ENCODE results near the gene USP34. TPM values are rescaled to one million over a fixed set of nuclear protein-coding genes. Genes with fewer than 3 reads are reported as not detected.

USP34 gene
- total RNA-seq, 1 donor from 2014 or later = 157 TPM

DNA sequence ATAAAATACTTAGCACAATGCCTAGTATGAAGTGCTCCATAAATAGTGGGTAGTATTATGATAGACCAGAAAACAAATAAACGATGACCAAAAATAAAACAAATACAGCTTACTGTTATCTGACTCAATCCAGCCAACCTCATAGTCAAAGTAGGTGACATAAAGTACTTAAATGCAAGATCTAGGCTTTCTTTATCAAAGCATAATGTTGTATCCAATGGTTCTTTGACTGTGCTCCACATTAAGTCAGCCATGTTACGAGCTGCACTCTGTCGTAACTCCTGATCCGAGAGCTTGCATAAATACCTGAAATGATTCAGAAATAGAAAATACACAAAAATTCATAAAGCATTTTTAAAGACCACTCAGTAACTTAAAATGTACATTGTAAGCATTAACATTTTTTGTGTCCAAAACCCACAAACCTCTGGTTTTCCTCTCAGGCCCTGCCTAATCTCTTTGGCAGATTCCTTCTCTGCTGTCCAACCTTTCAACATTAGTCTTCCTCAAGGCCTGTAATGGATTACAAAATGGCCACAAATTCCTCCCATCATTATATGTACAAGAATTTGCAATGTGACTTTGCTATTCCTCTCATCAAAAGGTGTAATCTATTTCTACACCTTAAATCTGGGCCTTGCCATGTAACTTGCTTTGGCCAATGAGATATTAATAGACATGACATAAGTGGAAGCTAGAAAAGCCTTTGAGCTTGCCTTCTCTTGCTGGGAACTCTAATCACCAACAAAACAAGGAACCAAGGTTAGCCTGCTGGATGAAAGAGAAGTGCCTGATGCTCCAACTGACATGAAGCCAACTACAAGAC lies 90.6 kb downstream of the USP34 start:
- Mint-ChIP-seq H3K4me1 (no peaks in the 10 kb centered on the region), H3K9me3 (peaks cover 6% of the 10 kb centered on the region), H3K27me3 (ENCODE audit: low read depth) (no peaks in the 10 kb centered on the region), H3K4me3 (no peak overlapping the region), H3K27ac (peak overlapping the region; percentile 4), H3K36me3 (peaks cover 61% of the 10 kb centered on the region)
- DNase-seq (ENCODE audit: low spot score in 2 of 2, unreplicated experiment in 2 of 2) = no peak
- TF ChIP-seq, protein P1, sequence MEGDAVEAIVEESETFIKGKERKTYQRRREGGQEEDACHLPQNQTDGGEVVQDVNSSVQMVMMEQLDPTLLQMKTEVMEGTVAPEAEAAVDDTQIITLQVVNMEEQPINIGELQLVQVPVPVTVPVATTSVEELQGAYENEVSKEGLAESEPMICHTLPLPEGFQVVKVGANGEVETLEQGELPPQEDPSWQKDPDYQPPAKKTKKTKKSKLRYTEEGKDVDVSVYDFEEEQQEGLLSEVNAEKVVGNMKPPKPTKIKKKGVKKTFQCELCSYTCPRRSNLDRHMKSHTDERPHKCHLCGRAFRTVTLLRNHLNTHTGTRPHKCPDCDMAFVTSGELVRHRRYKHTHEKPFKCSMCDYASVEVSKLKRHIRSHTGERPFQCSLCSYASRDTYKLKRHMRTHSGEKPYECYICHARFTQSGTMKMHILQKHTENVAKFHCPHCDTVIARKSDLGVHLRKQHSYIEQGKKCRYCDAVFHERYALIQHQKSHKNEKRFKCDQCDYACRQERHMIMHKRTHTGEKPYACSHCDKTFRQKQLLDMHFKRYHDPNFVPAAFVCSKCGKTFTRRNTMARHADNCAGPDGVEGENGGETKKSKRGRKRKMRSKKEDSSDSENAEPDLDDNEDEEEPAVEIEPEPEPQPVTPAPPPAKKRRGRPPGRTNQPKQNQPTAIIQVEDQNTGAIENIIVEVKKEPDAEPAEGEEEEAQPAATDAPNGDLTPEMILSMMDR (IDR thresholded peaks at IDR 0.05; ENCODE audit: unreplicated experiment) = no peak

DNA sequence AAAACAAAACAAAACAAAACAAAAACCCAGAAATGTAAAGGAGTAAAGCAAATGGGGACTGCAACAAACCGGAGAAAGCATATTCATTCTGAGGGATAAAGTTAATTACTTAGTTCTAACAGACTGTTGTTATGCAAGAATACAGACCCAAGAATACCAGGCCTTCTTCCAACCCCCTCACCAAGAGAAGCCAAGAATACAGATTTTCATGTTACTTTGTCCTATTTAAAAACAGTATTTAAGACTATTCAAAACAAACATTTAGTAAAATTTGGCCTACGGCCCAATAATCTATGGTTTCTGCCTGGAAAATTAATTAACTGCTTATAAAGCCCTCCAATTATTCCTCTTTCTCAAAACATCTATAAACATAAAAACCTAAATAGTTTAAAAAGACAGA lies 91.4 kb downstream of the USP34 start:
- Mint-ChIP-seq H3K4me3 (no peak overlapping the region), H3K27ac (peak overlapping the region; percentile 41), H3K36me3 (peaks cover 64% of the 10 kb centered on the region)

DNA sequence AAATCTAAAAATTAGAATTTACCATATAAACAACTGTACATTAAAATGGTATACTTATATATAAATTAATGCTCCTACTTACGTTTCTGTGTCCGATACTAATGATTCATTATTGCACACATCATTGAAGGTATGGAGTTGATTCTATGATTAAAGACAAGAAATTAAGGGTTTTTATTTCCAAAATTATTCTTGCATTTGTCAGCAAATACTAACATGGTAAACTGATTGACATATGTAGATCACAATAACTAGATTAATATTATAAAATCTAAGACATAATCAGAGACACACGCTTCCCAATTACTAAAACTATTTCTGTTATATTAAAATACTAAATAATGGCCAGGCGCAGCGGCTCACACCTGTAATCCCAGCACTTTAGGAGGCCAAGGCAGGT lies 92.6 kb downstream of the USP34 start:
- Mint-ChIP-seq H3K36me3 (peaks cover 73% of the 10 kb centered on the region), H3K27me3 (ENCODE audit: low read depth) (no peaks in the 10 kb centered on the region), H3K9me3 (peaks cover 6% of the 10 kb centered on the region), H3K4me3 (no peak overlapping the region), H3K27ac (no peak overlapping the region), H3K4me1 (no peaks in the 10 kb centered on the region)
- TF ChIP-seq, protein P1 (IDR thresholded peaks at IDR 0.05; ENCODE audit: unreplicated experiment) = no peak
- no peak for DNase-seq (ENCODE audit: low spot score in 2 of 2, unreplicated experiment in 2 of 2)

More for the DNA sequence above, 91.4 kb downstream of the USP34 start:
- TF ChIP-seq, protein P1 (IDR thresholded peaks at IDR 0.05; ENCODE audit: unreplicated experiment) = no peak
- Mint-ChIP-seq H3K4me1 (no peaks in the 10 kb centered on the region), H3K9me3 (peaks cover 6% of the 10 kb centered on the region), H3K27me3 (ENCODE audit: low read depth) (no peaks in the 10 kb centered on the region)
- DNase-seq (ENCODE audit: low spot score in 2 of 2, unreplicated experiment in 2 of 2) = no peak

DNA sequence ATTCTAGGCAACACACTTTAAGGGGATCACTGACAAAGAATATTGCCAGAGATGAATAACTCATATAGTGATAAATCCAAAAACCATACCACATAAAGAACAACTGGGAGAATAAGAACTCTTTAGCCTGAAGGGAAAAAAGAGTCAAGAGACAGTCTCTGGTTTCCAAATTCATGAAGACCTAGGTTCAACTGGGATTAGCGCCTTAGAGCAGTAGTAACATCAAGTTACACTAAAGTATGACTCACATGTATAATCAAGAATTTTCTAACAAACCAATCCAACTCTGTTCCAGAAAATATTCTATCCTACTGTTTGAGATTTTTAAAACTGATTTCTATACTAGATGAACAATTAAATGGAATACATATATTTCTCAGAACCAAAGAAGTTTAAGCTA lies 93.8 kb downstream of the USP34 start:
- Mint-ChIP-seq H3K27me3 (ENCODE audit: low read depth) (no peaks in the 10 kb centered on the region), H3K4me3 (no peak overlapping the region), H3K27ac (no peak overlapping the region)

DNA sequence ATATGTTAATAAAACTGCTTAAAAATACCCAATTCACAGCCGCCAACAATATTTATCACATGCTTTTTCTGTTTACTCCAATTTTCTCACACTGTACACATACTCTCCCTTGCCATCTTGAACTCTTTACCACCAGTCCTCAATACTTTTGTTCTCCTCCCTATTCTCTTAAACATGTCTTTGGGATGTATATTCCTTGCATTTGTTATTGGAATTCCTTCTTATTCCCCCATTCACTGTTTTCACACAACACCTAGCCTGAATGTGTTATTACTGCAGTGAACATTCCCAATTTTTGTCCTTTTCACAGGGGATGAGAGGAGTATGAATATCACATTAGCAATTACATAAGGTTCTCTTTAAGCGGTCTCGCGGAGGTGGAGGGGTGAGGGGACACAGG lies 94.7 kb downstream of the USP34 start:
- Mint-ChIP-seq H3K9me3 (peaks cover 3% of the 10 kb centered on the region), H3K4me1 (no peaks in the 10 kb centered on the region), H3K27me3 (ENCODE audit: low read depth) (no peaks in the 10 kb centered on the region), H3K4me3 (no peak overlapping the region), H3K27ac (no peak overlapping the region), H3K36me3 (peaks cover 58% of the 10 kb centered on the region)
- TF ChIP-seq, protein P1 (IDR thresholded peaks at IDR 0.05; ENCODE audit: unreplicated experiment) = no peak
- no peak for DNase-seq (ENCODE audit: low spot score in 2 of 2, unreplicated experiment in 2 of 2)

More for the DNA sequence above, 93.8 kb downstream of the USP34 start:
- no peaks in the 10 kb centered on the region for H3K4me1 Mint-ChIP-seq
- TF ChIP-seq, protein P1 (IDR thresholded peaks at IDR 0.05; ENCODE audit: unreplicated experiment) = no peak
- H3K36me3 Mint-ChIP-seq = peaks cover 67% of the 10 kb centered on the region
- no peak for DNase-seq (ENCODE audit: low spot score in 2 of 2, unreplicated experiment in 2 of 2)
- peaks cover 6% of the 10 kb centered on the region for H3K9me3 Mint-ChIP-seq
